NOMO-1 (cell line): ENCODE results near the gene NRG3.

Experiments
- DNase-seq, 2 experiments: peaks; one replicate each; lab custom pipeline; 2025; ENCODE audit not compliant: unreplicated experiment in 2 of 2; lab: John Stamatoyannopoulos, UW

NRG3 gene

GRCh38 chr10:82452676-82453075 lies 577.7 kb downstream of the NRG3 start:
- no peak for DNase-seq

GRCh38 chr10:82453678-82454293 lies 578.8 kb downstream of the NRG3 start:
- DNase-seq: no peak

DNA sequence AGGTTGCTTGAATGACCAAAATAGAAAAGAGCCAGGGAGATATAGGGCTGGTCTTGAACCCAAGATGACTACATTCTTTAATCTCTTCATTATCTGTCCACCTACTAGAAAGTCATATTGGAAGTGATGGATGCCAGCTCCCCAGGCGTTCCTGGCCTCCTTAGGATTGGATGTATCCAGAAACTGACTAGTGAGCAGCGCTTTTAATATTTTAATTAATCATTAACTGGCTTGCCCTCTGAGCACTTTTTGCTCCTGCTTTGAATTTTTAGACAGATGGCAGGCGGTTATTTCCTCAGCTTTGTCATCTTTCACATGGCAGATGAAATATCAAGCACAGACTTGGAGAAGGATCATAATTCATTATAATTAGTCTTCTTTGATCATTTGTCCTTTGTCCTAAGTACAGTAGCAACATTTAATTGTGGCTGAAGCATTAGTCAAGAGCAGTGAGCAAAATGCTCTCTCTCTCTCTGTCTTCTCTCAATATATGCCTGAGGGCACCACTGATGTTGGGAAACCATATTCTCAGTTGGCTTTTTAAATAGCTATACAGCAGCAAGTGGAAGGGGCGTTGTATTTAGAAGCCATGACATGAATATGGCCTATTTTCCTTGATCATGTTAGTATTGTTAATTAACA lies 588.0 kb downstream of the NRG3 start:
- DNase-seq: no peak

DNA sequence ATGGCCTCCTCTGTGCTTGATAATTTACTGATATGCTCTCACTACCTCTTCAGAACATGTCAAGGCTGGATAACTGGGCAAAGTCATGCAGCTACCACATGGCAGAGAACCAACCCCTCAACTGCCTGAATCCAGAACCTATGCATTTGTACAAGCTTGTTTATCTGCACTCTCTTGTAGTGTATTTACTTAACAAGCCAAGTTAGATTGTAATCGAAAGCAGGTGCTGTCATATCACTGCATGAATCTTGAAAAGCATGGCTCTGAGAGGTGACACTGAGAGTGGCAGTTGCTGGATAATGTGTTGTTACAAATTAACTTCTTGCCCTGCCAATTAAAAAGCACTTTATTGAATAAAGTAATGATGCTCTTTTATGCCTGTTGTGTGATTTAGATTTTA lies 588.6 kb downstream of the NRG3 start:
- no peak for DNase-seq

DNA sequence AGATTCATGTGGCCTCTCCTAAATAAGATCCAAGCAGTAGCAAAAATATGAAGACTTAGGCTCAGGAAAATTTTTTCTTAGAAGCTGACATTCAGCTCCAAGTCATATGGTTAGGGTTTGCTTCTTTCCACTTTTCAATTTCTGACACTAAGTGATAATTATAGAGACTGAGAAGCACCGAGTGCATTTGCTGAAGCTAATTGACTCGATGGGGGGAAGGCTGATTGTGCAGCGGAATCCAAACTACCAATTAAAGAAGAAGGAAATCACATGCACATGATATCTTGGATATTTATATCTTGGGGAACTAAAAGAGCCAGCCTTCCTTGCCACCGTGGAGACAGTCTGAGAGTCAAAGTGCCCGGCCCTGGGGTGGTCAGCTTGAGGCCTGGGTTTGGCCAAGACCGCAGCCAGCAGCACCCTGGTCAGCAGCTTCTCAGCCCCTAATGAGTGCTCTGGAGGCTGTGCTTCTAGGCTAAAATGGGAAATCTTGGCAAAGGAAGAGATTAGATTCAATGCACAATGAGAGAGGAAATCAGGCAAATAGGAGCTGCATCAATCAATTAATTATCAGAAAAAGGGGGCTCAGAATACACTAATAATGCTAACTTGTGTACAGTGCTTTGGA lies 589.3 kb downstream of the NRG3 start:
- DNase-seq: no peak

DNA sequence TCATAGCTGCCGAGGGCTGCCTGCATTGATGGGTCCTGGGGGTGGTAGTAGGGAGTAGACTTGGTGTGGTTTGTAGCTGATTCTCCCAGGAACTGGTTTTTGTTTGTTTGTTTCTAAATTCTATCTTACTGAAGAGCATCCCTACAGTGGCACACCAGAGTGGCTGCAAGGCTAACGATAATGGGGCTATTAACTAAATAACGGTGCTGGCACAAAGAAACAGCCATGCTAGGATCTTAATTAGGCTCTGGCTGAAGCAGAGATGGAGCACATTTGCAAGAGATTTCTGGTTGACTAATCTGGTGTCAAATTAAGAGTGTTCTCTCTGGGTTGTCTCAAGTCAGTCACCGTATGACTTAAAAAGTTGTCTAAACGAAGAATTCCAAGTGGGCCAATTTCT lies 590.0 kb downstream of the NRG3 start:
- no peak for DNase-seq

DNA sequence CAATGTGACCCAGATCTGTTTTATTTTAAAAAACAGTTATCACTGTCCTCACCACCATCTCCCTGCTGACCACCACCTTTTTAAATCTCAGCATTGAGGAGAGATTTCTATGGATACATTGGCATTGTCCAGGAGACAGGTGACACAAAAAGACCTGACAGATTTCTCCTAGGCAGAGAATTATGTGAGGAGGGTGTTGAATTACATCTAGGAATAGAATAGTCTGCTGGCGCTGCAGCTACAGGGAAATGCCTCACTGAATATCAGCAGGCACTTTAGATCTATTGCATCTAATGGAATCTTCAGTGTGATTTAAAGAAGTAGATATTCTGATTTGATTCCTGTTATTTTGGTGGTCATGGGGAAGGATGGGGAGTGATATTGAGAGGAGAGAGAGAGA lies 593.5 kb downstream of the NRG3 start:
- DNase-seq: no peak

- no peak for DNase-seq
Measured at GRCh38 chr10:82472406-82473335, 597.7 kb downstream of the NRG3 start.

DNA sequence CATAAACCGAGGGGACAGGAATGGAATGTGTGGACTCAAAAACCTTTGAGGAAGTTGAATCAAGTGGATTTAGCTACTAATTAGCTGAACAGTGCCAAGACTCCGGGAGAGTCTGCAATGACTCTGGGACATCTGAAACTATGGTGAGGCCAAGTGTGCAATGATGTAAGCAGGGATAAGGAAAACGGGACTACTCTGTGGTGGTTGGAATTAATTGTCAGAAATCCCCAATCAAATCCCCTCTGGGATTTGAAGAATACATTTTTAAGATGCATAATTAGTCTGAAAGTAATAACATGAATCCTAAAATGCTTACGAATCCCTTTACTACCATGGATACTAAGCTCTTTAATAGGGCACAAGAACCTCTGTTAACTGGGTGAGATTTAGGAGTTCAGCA lies 602.8 kb downstream of the NRG3 start:
- DNase-seq: no peak

- DNase-seq: no peak
Measured at GRCh38 chr10:82492647-82493046, 617.7 kb downstream of the NRG3 start.

- no peak for DNase-seq
Measured at GRCh38 chr10:82496114-82496513, 621.1 kb downstream of the NRG3 start.

DNA sequence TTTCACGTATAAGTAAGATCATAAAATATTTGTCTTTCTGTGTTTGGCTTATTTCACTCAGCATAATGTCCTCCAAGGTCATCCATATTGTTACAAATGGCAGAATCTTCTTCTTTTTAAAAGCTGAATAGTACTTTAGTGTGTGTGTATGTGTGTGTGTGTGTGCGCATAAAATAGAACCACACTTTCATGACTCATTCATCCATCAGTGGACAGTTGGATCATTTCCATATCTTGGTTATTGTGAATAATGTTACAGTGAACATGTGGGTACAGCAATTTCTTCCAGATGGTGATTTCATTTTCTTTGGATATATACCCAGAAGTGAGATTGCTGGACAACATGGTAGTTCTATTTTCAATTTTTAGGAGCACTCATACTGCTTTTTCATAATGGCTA lies 622.4 kb downstream of the NRG3 start:
- no peak for DNase-seq

- no peak for DNase-seq
Measured at GRCh38 chr10:82498976-82499375, 624.0 kb downstream of the NRG3 start.

DNA sequence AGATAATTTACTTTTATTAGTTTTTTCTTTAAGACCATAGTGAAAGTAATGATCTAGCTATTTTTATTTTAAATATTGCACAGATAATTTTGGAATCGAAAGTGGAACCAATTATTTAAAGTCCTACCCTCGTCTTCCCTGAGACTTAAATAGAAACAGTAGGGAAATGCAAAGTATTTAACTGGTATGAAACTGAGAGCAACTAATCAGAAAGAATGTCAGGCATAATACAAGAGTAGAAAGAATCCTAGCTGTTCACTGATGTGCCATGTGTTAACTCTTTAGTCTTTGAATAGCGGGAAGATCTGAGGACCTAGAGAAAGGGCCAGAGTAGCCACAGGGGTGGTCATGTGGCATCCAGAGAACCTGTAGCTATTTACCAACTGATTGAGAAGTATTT lies 630.0 kb downstream of the NRG3 start:
- no peak for DNase-seq

- no peak for DNase-seq
Measured at GRCh38 chr10:82506680-82507376, 631.8 kb downstream of the NRG3 start.

GRCh38 chr10:82515256-82515655 lies 640.3 kb downstream of the NRG3 start:
- DNase-seq: no peak

GRCh38 chr10:82529062-82529461 lies 654.1 kb downstream of the NRG3 start:
- DNase-seq: no peak

GRCh38 chr10:82535457-82535856 lies 660.5 kb downstream of the NRG3 start:
- no peak for DNase-seq

DNA sequence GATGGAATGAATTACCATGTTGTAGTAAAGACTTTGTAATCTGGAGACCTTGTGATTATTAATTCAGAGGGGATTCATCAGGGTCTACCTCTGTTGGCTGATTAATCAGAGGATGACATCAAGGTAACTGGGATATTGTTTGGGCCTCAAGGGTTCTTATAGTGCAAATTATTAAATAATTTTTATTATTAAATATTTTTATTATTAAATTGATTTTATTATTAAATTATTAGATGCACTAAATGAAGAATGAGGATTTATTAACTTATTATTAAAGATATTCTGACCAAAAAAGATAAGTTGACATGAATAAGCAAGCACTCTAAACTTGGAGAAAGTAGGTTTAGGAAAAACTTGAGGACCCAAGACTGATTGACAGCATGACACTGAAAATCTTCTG lies 661.7 kb downstream of the NRG3 start:
- no peak for DNase-seq

DNA sequence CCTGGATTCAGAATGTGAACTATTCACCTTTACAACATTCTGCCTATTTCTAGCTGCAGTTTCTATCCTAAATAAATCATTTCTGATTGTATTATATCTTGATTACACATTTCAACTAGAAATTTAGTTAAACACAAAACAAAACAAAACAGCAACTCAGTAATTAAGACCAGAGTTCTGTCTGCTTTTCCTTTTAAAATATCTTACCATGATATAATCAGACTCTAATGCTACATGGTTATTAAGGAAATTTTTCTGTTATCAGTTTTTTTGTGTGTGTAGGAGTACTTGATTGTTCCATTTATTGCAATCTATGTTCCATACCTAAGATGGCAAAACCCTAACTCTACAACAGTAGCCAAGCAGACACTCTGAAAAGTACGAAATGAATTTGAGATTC lies 663.3 kb downstream of the NRG3 start:
- DNase-seq: no peak

GRCh38 chr10:82543631-82544030 lies 668.6 kb downstream of the NRG3 start:
- DNase-seq: no peak
